Measurements from ENCODE around the gene TTK.

GRCh38 chr6:80005406-80005805, 957 bp downstream of the TTK start:
- TF ChIP-seq POLR2AphosphoS5 (IDR thresholded peaks at IDR 0.05) (no peak), CTCF (IDR thresholded peaks at IDR 0.05 in 8 of 11, conservative IDR thresholded peaks at IDR 0.05 in 3 of 11) (no peak)

Measured in spleen (tissue), 7 donors.